Measurements from ENCODE around the gene PLA2G4C. TPM values are rescaled to one million over a fixed set of nuclear protein-coding genes. Genes with fewer than 3 reads are reported as not detected.

Gene PLA2G4C
- 4.2 TPM for total RNA-seq

- Histone ChIP-seq H3K4me1 (ENCODE audit: insufficient read depth, low read length) (peaks cover 9% of the 10 kb centered on the region), H3K27me3 (ENCODE audit: insufficient read depth, low read length) (no peaks in the 10 kb centered on the region), H3K9me3 (ENCODE audit: low read depth, low read length) (no peaks in the 10 kb centered on the region), H3K4me3 (ENCODE audit: low read length) (peak within 1 kb of the TSS; percentile 69)
Measured at GRCh38 chr19:48110350-48110966, at the start of gene PLA2G4C. Gene PLA2G4C (minus strand): TSS chr19:48110817. CDS start chr19:48106529, 4,288 bp downstream.

- H3K27me3 ChIP-seq (ENCODE audit: insufficient read depth, low read length) = no peaks in the 10 kb centered on the region
- no peak overlapping the region for H3K4me3 ChIP-seq (ENCODE audit: low read length)
- H3K4me1 ChIP-seq (ENCODE audit: insufficient read depth, low read length) = no peaks in the 10 kb centered on the region
- H3K9me3 ChIP-seq (ENCODE audit: low read depth, low read length) = no peaks in the 10 kb centered on the region
Measured at GRCh38 chr19:48158210-48158790, 47.7 kb upstream of the PLA2G4C start.

GRCh38 chr19:48154003-48154402 is 43.4 kb upstream of the PLA2G4C start:
- H3K4me1 ChIP-seq (ENCODE audit: insufficient read depth, low read length) = no peaks in the 10 kb centered on the region
- no peaks in the 10 kb centered on the region for H3K9me3 ChIP-seq (ENCODE audit: low read depth, low read length)
- no peaks in the 10 kb centered on the region for H3K27me3 ChIP-seq (ENCODE audit: insufficient read depth, low read length)
- H3K4me3 ChIP-seq (ENCODE audit: low read length) = no peak overlapping the region

GRCh38 chr19:48152551-48152950 is 41.9 kb upstream of the PLA2G4C start:
- H3K4me3 ChIP-seq (ENCODE audit: low read length) = no peak overlapping the region
- no peaks in the 10 kb centered on the region for H3K27me3 ChIP-seq (ENCODE audit: insufficient read depth, low read length)

GRCh38 chr19:48149430-48149829 is 38.8 kb upstream of the PLA2G4C start:
- H3K27me3 ChIP-seq (ENCODE audit: insufficient read depth, low read length) = no peaks in the 10 kb centered on the region
- H3K4me3 ChIP-seq (ENCODE audit: low read length) = no peak overlapping the region
- no peaks in the 10 kb centered on the region for H3K4me1 ChIP-seq (ENCODE audit: insufficient read depth, low read length)
- H3K9me3 ChIP-seq (ENCODE audit: low read depth, low read length) = no peaks in the 10 kb centered on the region

More at GRCh38 chr19:48152551-48152950, 41.9 kb upstream of the PLA2G4C start:
- Histone ChIP-seq H3K9me3 (ENCODE audit: low read depth, low read length) (no peaks in the 10 kb centered on the region), H3K4me1 (ENCODE audit: insufficient read depth, low read length) (no peaks in the 10 kb centered on the region)

- Histone ChIP-seq H3K27me3 (ENCODE audit: insufficient read depth, low read length) (no peaks in the 10 kb centered on the region), H3K4me1 (ENCODE audit: insufficient read depth, low read length) (no peaks in the 10 kb centered on the region), H3K9me3 (ENCODE audit: low read depth, low read length) (no peaks in the 10 kb centered on the region), H3K4me3 (ENCODE audit: low read length) (no peak overlapping the region)
Measured at GRCh38 chr19:48148576-48148975, 38.0 kb upstream of the PLA2G4C start.

- Histone ChIP-seq H3K4me3 (ENCODE audit: low read length) (no peak overlapping the region), H3K9me3 (ENCODE audit: low read depth, low read length) (no peaks in the 10 kb centered on the region), H3K27me3 (ENCODE audit: insufficient read depth, low read length) (no peaks in the 10 kb centered on the region), H3K4me1 (ENCODE audit: insufficient read depth, low read length) (no peaks in the 10 kb centered on the region)
Measured at GRCh38 chr19:48147597-48148175, 37.1 kb upstream of the PLA2G4C start.

GRCh38 chr19:48139053-48139452 is 28.4 kb upstream of the PLA2G4C start:
- H3K4me1 ChIP-seq (ENCODE audit: insufficient read depth, low read length) = no peaks in the 10 kb centered on the region
- H3K27me3 ChIP-seq (ENCODE audit: insufficient read depth, low read length) = no peaks in the 10 kb centered on the region
- no peak overlapping the region for H3K4me3 ChIP-seq (ENCODE audit: low read length)
- H3K9me3 ChIP-seq (ENCODE audit: low read depth, low read length) = no peaks in the 10 kb centered on the region

GRCh38 chr19:48137411-48137810 is 26.8 kb upstream of the PLA2G4C start:
- no peak overlapping the region for H3K4me3 ChIP-seq (ENCODE audit: low read length)
- H3K4me1 ChIP-seq (ENCODE audit: insufficient read depth, low read length) = no peaks in the 10 kb centered on the region
- H3K9me3 ChIP-seq (ENCODE audit: low read depth, low read length) = no peaks in the 10 kb centered on the region
- no peaks in the 10 kb centered on the region for H3K27me3 ChIP-seq (ENCODE audit: insufficient read depth, low read length)

GRCh38 chr19:48136547-48136946 is 25.9 kb upstream of the PLA2G4C start:
- H3K4me1 ChIP-seq (ENCODE audit: insufficient read depth, low read length) = no peaks in the 10 kb centered on the region
- no peaks in the 10 kb centered on the region for H3K9me3 ChIP-seq (ENCODE audit: low read depth, low read length)
- no peaks in the 10 kb centered on the region for H3K27me3 ChIP-seq (ENCODE audit: insufficient read depth, low read length)
- no peak overlapping the region for H3K4me3 ChIP-seq (ENCODE audit: low read length)

GRCh38 chr19:48135411-48135810 is 24.8 kb upstream of the PLA2G4C start:
- H3K4me3 ChIP-seq (ENCODE audit: low read length) = no peak overlapping the region
- no peaks in the 10 kb centered on the region for H3K9me3 ChIP-seq (ENCODE audit: low read depth, low read length)
- no peaks in the 10 kb centered on the region for H3K4me1 ChIP-seq (ENCODE audit: insufficient read depth, low read length)
- H3K27me3 ChIP-seq (ENCODE audit: insufficient read depth, low read length) = no peaks in the 10 kb centered on the region

- Histone ChIP-seq H3K27me3 (ENCODE audit: insufficient read depth, low read length) (no peaks in the 10 kb centered on the region), H3K4me1 (ENCODE audit: insufficient read depth, low read length) (no peaks in the 10 kb centered on the region), H3K4me3 (ENCODE audit: low read length) (no peak overlapping the region), H3K9me3 (ENCODE audit: low read depth, low read length) (no peaks in the 10 kb centered on the region)
Measured at GRCh38 chr19:48133094-48133493, 22.5 kb upstream of the PLA2G4C start.

- H3K4me1 ChIP-seq (ENCODE audit: insufficient read depth, low read length) = no peaks in the 10 kb centered on the region
- H3K27me3 ChIP-seq (ENCODE audit: insufficient read depth, low read length) = no peaks in the 10 kb centered on the region
- no peak overlapping the region for H3K4me3 ChIP-seq (ENCODE audit: low read length)
Measured at GRCh38 chr19:48127561-48127960, 16.9 kb upstream of the PLA2G4C start.

GRCh38 chr19:48123907-48124651 is 13.5 kb upstream of the PLA2G4C start:
- Histone ChIP-seq H3K4me3 (ENCODE audit: low read length) (no peak overlapping the region), H3K27me3 (ENCODE audit: insufficient read depth, low read length) (no peaks in the 10 kb centered on the region), H3K4me1 (ENCODE audit: insufficient read depth, low read length) (no peaks in the 10 kb centered on the region), H3K9me3 (ENCODE audit: low read depth, low read length) (no peaks in the 10 kb centered on the region)

More at GRCh38 chr19:48127561-48127960, 16.9 kb upstream of the PLA2G4C start:
- H3K9me3 ChIP-seq (ENCODE audit: low read depth, low read length) = no peaks in the 10 kb centered on the region

GRCh38 chr19:48122421-48122820 is 11.8 kb upstream of the PLA2G4C start:
- no peaks in the 10 kb centered on the region for H3K9me3 ChIP-seq (ENCODE audit: low read depth, low read length)
- H3K4me1 ChIP-seq (ENCODE audit: insufficient read depth, low read length) = peaks cover 3% of the 10 kb centered on the region
- no peaks in the 10 kb centered on the region for H3K27me3 ChIP-seq (ENCODE audit: insufficient read depth, low read length)
- H3K4me3 ChIP-seq (ENCODE audit: low read length) = no peak overlapping the region
